Astrocyte (in vitro differentiated cells and primary cell): ENCODE data around the gene C1orf174. TPM values are rescaled to one million over a fixed set of nuclear protein-coding genes. Genes with fewer than 3 reads are reported as not detected.

ENCODE experiments used
- DNase-seq: peaks from one replicate; pipeline ENCODE4 v3.0.0-alpha.2; 2010; ENCODE audit warnings: low read depth
- FAIRE-seq: peaks from 2 replicates; lab custom pipeline; 2011; peaks lifted over from hg19 to GRCh38; lab: Jason Lieb, UNC
- H2AFZ ChIP-seq: 2 replicates; pipeline ENCODE4 v1.6.0; 2012; ENCODE audit warnings: low read depth, low read length, inconsistent platforms
- H3K27ac ChIP-seq: 2 replicates; pipeline ENCODE4 v1.5.1; 2011; ENCODE audit warnings: low read depth, low read length, inconsistent platforms
- H3K27me3 ChIP-seq: 2 replicates; pipeline ENCODE4 v1.6.0; 2011; ENCODE audit warnings: low read length, inconsistent platforms; ENCODE audit not compliant: insufficient read depth
- H3K36me3 ChIP-seq: 2 replicates; pipeline ENCODE4 v1.5.1; 2011; ENCODE audit warnings: low read length, inconsistent platforms; ENCODE audit not compliant: insufficient read depth
- H3K4me1 ChIP-seq: 2 replicates; pipeline ENCODE4 v1.5.1; 2011; ENCODE audit warnings: low read length, inconsistent platforms; ENCODE audit not compliant: insufficient read depth
- H3K4me2 ChIP-seq: 2 replicates; pipeline ENCODE4 v1.6.0; 2012; ENCODE audit warnings: low read length, inconsistent platforms
- H3K4me3 ChIP-seq: 2 replicates; pipeline ENCODE4 v1.5.1; 2011; ENCODE audit warnings: low read depth, mild to moderate bottlenecking, low read length, inconsistent platforms; ENCODE audit not compliant: insufficient read depth
- H3K79me2 ChIP-seq: 2 replicates; pipeline ENCODE4 v1.6.0; 2012; ENCODE audit warnings: mild to moderate bottlenecking, low read length, inconsistent platforms; ENCODE audit not compliant: insufficient read depth
- H3K9ac ChIP-seq: 2 replicates; pipeline ENCODE4 v1.6.0; 2012; ENCODE audit warnings: mild to moderate bottlenecking, low read length, inconsistent platforms
- H3K9me3 ChIP-seq: 2 replicates; pipeline ENCODE4 v1.5.1; 2012; ENCODE audit warnings: low read depth, mild to moderate bottlenecking, low read length, inconsistent platforms; ENCODE audit not compliant: insufficient read depth
- H4K20me1 ChIP-seq: 2 replicates; pipeline ENCODE4 v1.6.0; 2012; ENCODE audit warnings: low read length, inconsistent platforms; ENCODE audit not compliant: insufficient read depth
- H3K27ac Mint-ChIP-seq: one replicate; pipeline ENCODE4 v1.8.0; 2021; ENCODE audit warnings: mild to moderate bottlenecking, mixed read lengths; ENCODE audit not compliant: unreplicated experiment
- H3K27me3 Mint-ChIP-seq: one replicate; pipeline ENCODE4 v1.8.0; 2021; ENCODE audit warnings: low read depth, mixed read lengths; ENCODE audit not compliant: unreplicated experiment
- H3K36me3 Mint-ChIP-seq: one replicate; pipeline ENCODE4 v1.8.0; 2021; ENCODE audit warnings: low read depth, mixed read lengths; ENCODE audit not compliant: unreplicated experiment
- H3K4me1 Mint-ChIP-seq: one replicate; pipeline ENCODE4 v1.8.0; 2021; ENCODE audit warnings: low read depth, mixed read lengths; ENCODE audit not compliant: unreplicated experiment
- H3K4me3 Mint-ChIP-seq: one replicate; pipeline ENCODE4 v1.8.0; 2021; ENCODE audit warnings: mild to moderate bottlenecking, moderate library complexity, mixed read lengths; ENCODE audit not compliant: unreplicated experiment
- H3K9me3 Mint-ChIP-seq: one replicate; pipeline ENCODE4 v1.8.0; 2021; ENCODE audit warnings: mild to moderate bottlenecking, mixed read lengths; ENCODE audit not compliant: unreplicated experiment
- EZH2 ChIP-seq: IDR thresholded peaks from 2 replicates; pipeline ENCODE4 v1.6.1; 2012; ENCODE audit warnings: mild to moderate bottlenecking, low read length, inconsistent platforms; ENCODE audit not compliant: insufficient read depth
- total RNA-seq: library from RNA; stranded (reverse); gene quantifications from 2 replicates; pipeline ENCODE4 v1.2.1, GENCODE V29; 2021
- TF ChIP-seq, protein P1 (sequence below): IDR thresholded peaks from 2 replicates; pipeline ENCODE4 v1.5.1; 2011; ENCODE audit warnings: low read depth, mild to moderate bottlenecking, inconsistent platforms, low read length, moderate library complexity; ENCODE audit not compliant: insufficient read depth

Gene C1orf174
- total RNA-seq, 1 donor from 2014 or later, result 26.1 TPM

- Histone ChIP-seq H3K4me3 (no peak overlapping the region), H3K4me2 (no peak overlapping the region), H3K27ac (no peak overlapping the region), H3K36me3 (no peaks in the 10 kb centered on the region), H3K27me3 (no peaks in the 10 kb centered on the region), H3K4me1 (no peaks in the 10 kb centered on the region), H3K9me3 (no peaks in the 10 kb centered on the region), H3K9ac (no peak overlapping the region), H3K79me2 (no peaks in the 10 kb centered on the region), H2AFZ (no peak overlapping the region), H4K20me1 (no peaks in the 10 kb centered on the region)
- DNase-seq, result no peak
- H3K27me3 Mint-ChIP-seq, result peaks cover 21% of the 10 kb centered on the region
- H3K4me1 Mint-ChIP-seq, result no peaks in the 10 kb centered on the region
- H3K27ac Mint-ChIP-seq, result no peak overlapping the region
- H3K36me3 Mint-ChIP-seq, result no peaks in the 10 kb centered on the region
- TF ChIP-seq, protein P1, sequence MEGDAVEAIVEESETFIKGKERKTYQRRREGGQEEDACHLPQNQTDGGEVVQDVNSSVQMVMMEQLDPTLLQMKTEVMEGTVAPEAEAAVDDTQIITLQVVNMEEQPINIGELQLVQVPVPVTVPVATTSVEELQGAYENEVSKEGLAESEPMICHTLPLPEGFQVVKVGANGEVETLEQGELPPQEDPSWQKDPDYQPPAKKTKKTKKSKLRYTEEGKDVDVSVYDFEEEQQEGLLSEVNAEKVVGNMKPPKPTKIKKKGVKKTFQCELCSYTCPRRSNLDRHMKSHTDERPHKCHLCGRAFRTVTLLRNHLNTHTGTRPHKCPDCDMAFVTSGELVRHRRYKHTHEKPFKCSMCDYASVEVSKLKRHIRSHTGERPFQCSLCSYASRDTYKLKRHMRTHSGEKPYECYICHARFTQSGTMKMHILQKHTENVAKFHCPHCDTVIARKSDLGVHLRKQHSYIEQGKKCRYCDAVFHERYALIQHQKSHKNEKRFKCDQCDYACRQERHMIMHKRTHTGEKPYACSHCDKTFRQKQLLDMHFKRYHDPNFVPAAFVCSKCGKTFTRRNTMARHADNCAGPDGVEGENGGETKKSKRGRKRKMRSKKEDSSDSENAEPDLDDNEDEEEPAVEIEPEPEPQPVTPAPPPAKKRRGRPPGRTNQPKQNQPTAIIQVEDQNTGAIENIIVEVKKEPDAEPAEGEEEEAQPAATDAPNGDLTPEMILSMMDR, result no peak
- TF ChIP-seq EZH2, result no peak
- H3K4me3 Mint-ChIP-seq, result no peak overlapping the region
- H3K9me3 Mint-ChIP-seq, result no peaks in the 10 kb centered on the region
- FAIRE-seq, result no peak
Observed at GRCh38 chr1:3917761-3918160, 17.7 kb upstream of the C1orf174 start.

DNA sequence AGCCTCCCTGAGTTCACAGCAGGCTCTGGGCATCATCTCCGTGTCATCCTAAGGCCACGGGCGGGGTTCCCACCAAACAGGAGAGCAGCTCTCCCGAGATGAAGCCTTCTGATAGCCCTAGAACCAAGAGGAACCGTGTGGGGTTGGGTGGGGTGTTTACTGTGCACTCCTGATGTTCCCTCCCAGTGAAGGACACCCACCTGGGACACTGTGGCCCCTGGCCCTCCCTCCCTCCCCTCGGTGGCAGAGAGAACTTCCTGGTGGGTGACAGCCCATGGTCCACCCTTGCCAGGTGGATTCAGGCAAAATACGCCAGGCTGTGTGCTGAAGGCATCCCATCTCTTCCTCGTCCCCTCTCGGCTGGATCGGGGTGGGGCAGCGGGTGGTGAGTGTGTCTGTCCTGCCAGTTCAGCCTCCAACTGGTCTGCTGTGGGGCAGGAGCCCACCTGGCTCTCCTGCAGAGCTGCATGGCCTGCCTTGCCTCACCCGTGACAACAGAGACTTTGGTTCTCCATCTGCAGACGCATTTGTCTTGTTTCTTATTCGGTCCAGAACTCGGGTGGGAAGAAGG is 15.6 kb upstream of the C1orf174 start:
- no peak overlapping the region for H3K4me3 ChIP-seq
- no peak overlapping the region for H3K9ac ChIP-seq
- H3K36me3 ChIP-seq, result no peaks in the 10 kb centered on the region
- no peaks in the 10 kb centered on the region for H3K27me3 ChIP-seq
- H3K27me3 Mint-ChIP-seq, result peaks cover 27% of the 10 kb centered on the region
- no peaks in the 10 kb centered on the region for H3K4me1 ChIP-seq
- TF ChIP-seq, protein P1, result no peak
- TF ChIP-seq EZH2, result no peak
- FAIRE-seq (no peak), DNase-seq (no peak)
- H3K4me2 ChIP-seq, result no peak overlapping the region
- H3K27ac Mint-ChIP-seq, result no peak overlapping the region
- no peak overlapping the region for H2AFZ ChIP-seq
- H4K20me1 ChIP-seq, result no peaks in the 10 kb centered on the region
- H3K79me2 ChIP-seq, result no peaks in the 10 kb centered on the region
- no peaks in the 10 kb centered on the region for H3K9me3 ChIP-seq
- no peak overlapping the region for H3K27ac ChIP-seq
- no peaks in the 10 kb centered on the region for H3K9me3 Mint-ChIP-seq
- H3K36me3 Mint-ChIP-seq, result no peaks in the 10 kb centered on the region
- H3K4me3 Mint-ChIP-seq, result no peak overlapping the region
- no peaks in the 10 kb centered on the region for H3K4me1 Mint-ChIP-seq

GRCh38 chr1:3914911-3915310 is 14.8 kb upstream of the C1orf174 start:
- H3K4me3 ChIP-seq, result no peak overlapping the region
- H3K4me2 ChIP-seq, result no peak overlapping the region
- peaks cover 1% of the 10 kb centered on the region for H3K27me3 ChIP-seq
- no peaks in the 10 kb centered on the region for H3K4me1 Mint-ChIP-seq
- H3K79me2 ChIP-seq, result no peaks in the 10 kb centered on the region
- no peaks in the 10 kb centered on the region for H3K4me1 ChIP-seq
- no peak for DNase-seq
- no peak overlapping the region for H2AFZ ChIP-seq
- H3K36me3 Mint-ChIP-seq, result no peaks in the 10 kb centered on the region
- no peak overlapping the region for H3K4me3 Mint-ChIP-seq
- H3K9ac ChIP-seq, result no peak overlapping the region
- TF ChIP-seq, protein P1, result no peak
- no peak for TF ChIP-seq EZH2
- no peak overlapping the region for H3K27ac Mint-ChIP-seq
- no peaks in the 10 kb centered on the region for H4K20me1 ChIP-seq
- no peaks in the 10 kb centered on the region for H3K36me3 ChIP-seq
- no peak overlapping the region for H3K27ac ChIP-seq
- FAIRE-seq, result no peak
- peaks cover 27% of the 10 kb centered on the region for H3K27me3 Mint-ChIP-seq
- H3K9me3 ChIP-seq, result no peaks in the 10 kb centered on the region
- H3K9me3 Mint-ChIP-seq, result no peaks in the 10 kb centered on the region
